ENCODE results near the gene FN3KRP. TPM values are rescaled to one million over a fixed set of nuclear protein-coding genes. Genes with fewer than 3 reads are reported as not detected.

Gene FN3KRP
- total RNA-seq, 4 donors from 2014 or later, result 16.3 to 39.6 (median 26.8) TPM

DNA sequence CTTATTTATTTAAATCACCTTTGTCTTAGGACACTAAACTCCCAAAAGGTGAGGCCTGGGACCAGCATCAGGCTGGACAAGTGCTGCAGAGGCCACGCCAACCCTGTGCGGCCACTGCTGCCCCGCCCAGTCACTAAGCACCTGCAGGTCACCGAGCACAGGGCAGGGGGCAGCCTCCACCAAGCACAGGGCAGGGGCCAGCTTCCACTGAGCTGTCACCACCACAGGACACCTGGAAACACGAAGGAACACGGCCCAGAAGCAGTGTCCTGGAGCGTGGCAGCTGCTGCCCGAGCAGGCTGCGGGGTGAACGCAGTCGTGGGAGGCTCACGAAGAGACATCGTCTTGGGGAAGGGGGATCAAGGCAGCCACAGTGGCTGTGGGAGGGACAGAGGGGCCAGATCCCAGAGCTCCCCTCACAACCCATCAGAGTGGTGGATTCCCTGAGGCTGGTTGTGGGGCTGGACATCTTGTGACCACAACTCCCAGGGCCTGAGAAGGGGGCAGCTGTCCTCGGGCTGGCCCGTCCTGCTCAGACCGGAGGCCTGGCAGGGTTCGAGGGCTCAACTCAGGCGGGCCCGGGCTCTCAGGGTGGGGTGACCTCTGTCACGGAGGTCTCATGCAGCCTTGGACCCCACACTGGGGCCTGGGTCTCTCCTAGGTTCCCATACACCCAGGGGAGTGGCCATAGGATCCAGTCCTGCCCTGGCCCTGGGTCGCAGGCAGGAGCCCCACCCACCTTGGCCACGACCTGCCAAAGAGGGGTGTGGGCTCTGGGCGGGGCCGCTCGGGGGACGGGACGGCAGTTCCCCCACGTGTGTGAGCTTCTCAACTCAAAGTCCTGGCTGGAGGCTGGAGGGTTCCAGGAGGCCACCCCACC is 36.7 kb upstream of the FN3KRP start:
- DNase-seq, result peak; percentile 68
- WGBS, 2 donors (ENCODE audit: low coverage in 1 of 2), result 20 to 72% methylated on average over 1 to 28 of the region's 28 CpGs
- in situ Hi-C loops (cut with MboI; ENCODE audit: low pct_ligation_motif_present in 1 of 4, low pct_unique_long_range_greater_than_20kb in 1 of 4, low sequenced_read_pairs in 3 of 4), result no loop called here

DNA sequence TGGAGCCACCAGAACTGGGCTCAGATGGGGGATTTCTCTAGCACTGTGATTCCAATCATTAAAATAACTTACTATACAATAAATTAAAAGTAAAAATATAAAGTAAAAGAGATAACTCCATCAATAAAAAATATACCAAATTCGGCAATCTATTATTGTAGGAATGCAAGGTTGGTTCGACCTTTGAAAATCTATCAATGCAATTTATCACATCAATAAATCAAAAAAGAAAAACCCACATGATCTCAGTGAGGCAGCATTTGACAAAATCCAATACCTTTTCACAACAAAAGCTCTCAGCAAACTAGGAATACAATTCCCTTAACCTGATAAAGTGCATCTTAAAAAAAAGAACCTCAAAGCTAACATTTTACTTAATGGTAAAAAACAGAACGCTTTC is 35.0 kb upstream of the FN3KRP start:
- Histone ChIP-seq H3K9me3 (peaks cover 0 to 10% of the 10 kb centered on the region in 2 donors), H3K27ac (no peak overlapping the region), H3K36me3 (no peaks in the 10 kb centered on the region), H3K4me3 (no peak overlapping the region), H3K4me1 (peaks cover 3 to 32% (median 15%) of the 10 kb centered on the region in 4 donors), H3K27me3 (no peaks in the 10 kb centered on the region)
- intact Hi-C loops (cut with DNase I; ENCODE audit: low total_unique reads) (no loop called here), in situ Hi-C loops (cut with MboI; ENCODE audit: low pct_ligation_motif_present in 1 of 4, low pct_unique_long_range_greater_than_20kb in 1 of 4, low sequenced_read_pairs in 3 of 4) (no loop called here)
- DNase-seq, result no peak
- TF ChIP-seq, protein P1, sequence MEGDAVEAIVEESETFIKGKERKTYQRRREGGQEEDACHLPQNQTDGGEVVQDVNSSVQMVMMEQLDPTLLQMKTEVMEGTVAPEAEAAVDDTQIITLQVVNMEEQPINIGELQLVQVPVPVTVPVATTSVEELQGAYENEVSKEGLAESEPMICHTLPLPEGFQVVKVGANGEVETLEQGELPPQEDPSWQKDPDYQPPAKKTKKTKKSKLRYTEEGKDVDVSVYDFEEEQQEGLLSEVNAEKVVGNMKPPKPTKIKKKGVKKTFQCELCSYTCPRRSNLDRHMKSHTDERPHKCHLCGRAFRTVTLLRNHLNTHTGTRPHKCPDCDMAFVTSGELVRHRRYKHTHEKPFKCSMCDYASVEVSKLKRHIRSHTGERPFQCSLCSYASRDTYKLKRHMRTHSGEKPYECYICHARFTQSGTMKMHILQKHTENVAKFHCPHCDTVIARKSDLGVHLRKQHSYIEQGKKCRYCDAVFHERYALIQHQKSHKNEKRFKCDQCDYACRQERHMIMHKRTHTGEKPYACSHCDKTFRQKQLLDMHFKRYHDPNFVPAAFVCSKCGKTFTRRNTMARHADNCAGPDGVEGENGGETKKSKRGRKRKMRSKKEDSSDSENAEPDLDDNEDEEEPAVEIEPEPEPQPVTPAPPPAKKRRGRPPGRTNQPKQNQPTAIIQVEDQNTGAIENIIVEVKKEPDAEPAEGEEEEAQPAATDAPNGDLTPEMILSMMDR (IDR thresholded peaks at IDR 0.05), result no peak
- TF ChIP-seq POLR2A (IDR thresholded peaks at IDR 0.05) (no peak), POLR2AphosphoS5 (IDR thresholded peaks at IDR 0.05) (no peak), EP300 (IDR thresholded peaks at IDR 0.05; ENCODE audit: low read depth) (no peak)
- WGBS, 2 donors (ENCODE audit: low coverage in 1 of 2), result 95 to 100% methylated on average over 2 to 3 of the region's 3 CpGs

More for the DNA sequence above, 36.7 kb upstream of the FN3KRP start:
- Histone ChIP-seq H3K4me1 (peaks cover 3 to 34% (median 12%) of the 10 kb centered on the region in 4 donors), H3K27me3 (no peaks in the 10 kb centered on the region), H3K4me3 (no peak overlapping the region), H3K9me3 (peaks cover 0 to 10% of the 10 kb centered on the region in 2 donors), H3K36me3 (no peaks in the 10 kb centered on the region), H3K27ac (peak overlapping the region in 3 of 4 donors; percentile 55 to 64 (median 62))
- intact Hi-C loops (cut with DNase I; ENCODE audit: low total_unique reads), result no loop called here
- TF ChIP-seq, protein P1 (IDR thresholded peaks at IDR 0.05), result peak in 3 of 5 experiments; percentile 22 to 48 (median 25)
- TF ChIP-seq POLR2AphosphoS5 (IDR thresholded peaks at IDR 0.05) (no peak), POLR2A (IDR thresholded peaks at IDR 0.05) (no peak)

DNA sequence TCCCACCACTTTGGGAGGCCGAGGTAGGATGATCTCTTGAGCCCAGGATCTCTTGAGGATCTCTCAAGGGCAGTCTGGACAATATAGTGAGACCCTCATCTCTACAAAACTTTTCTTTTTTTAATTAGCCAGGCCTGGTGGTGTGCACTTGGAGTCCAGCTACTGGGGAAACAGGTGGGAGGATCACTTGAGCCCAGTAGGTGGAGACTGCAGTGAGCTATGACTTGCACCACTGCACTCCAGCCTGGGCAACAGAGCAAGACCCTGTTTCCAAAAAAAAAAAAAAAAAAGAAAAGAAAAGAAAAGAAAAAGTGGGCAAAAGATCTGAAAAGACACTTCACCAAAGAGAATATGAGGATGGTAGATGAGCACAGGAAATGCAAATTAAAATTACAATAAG is 33.0 kb upstream of the FN3KRP start:
- 84 to 100% methylated on average over 1 of the region's 1 CpG for WGBS, 2 donors (ENCODE audit: low coverage in 1 of 2)
- H3K4me1 ChIP-seq, result peaks cover 3 to 32% (median 15%) of the 10 kb centered on the region in 4 donors
- intact Hi-C loops (cut with DNase I; ENCODE audit: low total_unique reads), result no loop called here
- peak overlapping the region; percentile 78 to 91 (median 88) for H3K27ac ChIP-seq
- H3K27me3 ChIP-seq, result no peaks in the 10 kb centered on the region
- TF ChIP-seq POLR2AphosphoS5 (IDR thresholded peaks at IDR 0.05) (no peak), EP300 (IDR thresholded peaks at IDR 0.05; ENCODE audit: low read depth) (no peak), POLR2A (IDR thresholded peaks at IDR 0.05) (no peak)
- TF ChIP-seq, protein P1 (IDR thresholded peaks at IDR 0.05), result no peak
- H3K9me3 ChIP-seq, result peaks cover 0 to 10% of the 10 kb centered on the region in 2 donors
- in situ Hi-C loops (cut with MboI; ENCODE audit: low pct_ligation_motif_present in 1 of 4, low pct_unique_long_range_greater_than_20kb in 1 of 4, low sequenced_read_pairs in 3 of 4), result no loop called here
- H3K36me3 ChIP-seq, result no peaks in the 10 kb centered on the region
- DNase-seq, result no peak
- no peak overlapping the region for H3K4me3 ChIP-seq

DNA sequence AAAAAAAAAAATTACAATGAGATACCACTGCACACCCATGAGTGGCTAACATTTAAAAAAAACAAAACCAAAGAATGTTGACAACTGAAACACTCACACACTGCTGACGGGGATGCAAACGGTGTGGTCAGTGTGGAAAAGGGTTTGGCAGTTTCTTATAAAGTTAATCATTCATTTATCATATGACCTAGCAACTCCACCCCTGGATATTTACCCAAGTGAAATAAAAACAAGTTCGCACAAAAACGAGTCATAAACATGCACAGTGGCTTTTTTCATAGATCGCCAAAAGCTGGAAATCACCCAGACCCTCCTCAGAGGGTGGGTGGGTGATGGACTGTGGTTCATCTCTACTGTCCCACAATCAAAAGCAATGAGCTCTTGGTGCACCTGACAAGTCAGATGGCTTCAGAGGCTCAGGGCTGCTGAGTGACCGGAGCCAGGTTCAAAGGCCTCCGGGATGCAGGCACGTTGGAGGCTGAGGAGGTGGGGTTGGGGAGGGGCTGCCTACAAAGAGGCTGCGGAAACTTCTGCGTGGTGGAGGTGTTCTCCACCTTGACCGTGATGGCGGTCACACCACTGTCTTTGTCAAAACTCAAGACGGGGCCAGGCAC is 32.2 kb upstream of the FN3KRP start:
- TF ChIP-seq EP300 (IDR thresholded peaks at IDR 0.05; ENCODE audit: low read depth), result peak; percentile 51
- TF ChIP-seq, protein P1 (IDR thresholded peaks at IDR 0.05), result no peak
- peak in 1 of 3 donors; percentile 62 for TF ChIP-seq POLR2AphosphoS5 (IDR thresholded peaks at IDR 0.05)
- no peak for TF ChIP-seq POLR2A (IDR thresholded peaks at IDR 0.05)
- intact Hi-C loops (cut with DNase I; ENCODE audit: low total_unique reads) (no loop called here), in situ Hi-C loops (cut with MboI; ENCODE audit: low pct_ligation_motif_present in 1 of 4, low pct_unique_long_range_greater_than_20kb in 1 of 4, low sequenced_read_pairs in 3 of 4) (no loop called here)
- peak overlapping the region; percentile 78 to 91 (median 88) for H3K27ac ChIP-seq
- no peaks in the 10 kb centered on the region for H3K36me3 ChIP-seq
- no peak overlapping the region for H3K4me3 ChIP-seq
- no peaks in the 10 kb centered on the region for H3K27me3 ChIP-seq
- peaks cover 0 to 10% of the 10 kb centered on the region in 2 donors for H3K9me3 ChIP-seq
- DNase-seq, result peak; percentile 74
- H3K4me1 ChIP-seq, result peaks cover 3 to 32% (median 15%) of the 10 kb centered on the region in 4 donors
- WGBS, 2 donors (ENCODE audit: low coverage in 1 of 2), result 57 to 82% methylated on average over 6 to 13 of the region's 13 CpGs

Measured in transverse colon (tissue), 4 donors.